GM19372 (cell line): ENCODE results near the gene ZZZ3.
A peak's percentile ranks its signal among the peaks of the same experiment; 100 is the strongest.
"Not testable (repeated sequence)": the region's sequence is repeated elsewhere in the genome, so short reads cannot be mapped to it uniquely, and the experiment has no call there.

Experiments used
- ATAC-seq: cut with Tn5 transposase; IDR thresholded peaks from one replicate; pipeline ENCODE4 v1.9.1; 2021; ENCODE audit warnings: mild to moderate bottlenecking, low read depth, moderate library complexity; ENCODE audit not compliant: unreplicated experiment

ZZZ3 gene

GRCh38 chr1:77682460-77683159 is at the start of gene ZZZ3:
Gene ZZZ3 (minus strand): TSS chr1:77682658. CDS start chr1:77633354, 49,304 bp downstream.
- ATAC-seq = peak; percentile 59

GRCh38 chr1:77732090-77732489 is 49.6 kb upstream of the ZZZ3 start:
- no peak for ATAC-seq

GRCh38 chr1:77725706-77726105 is 43.2 kb upstream of the ZZZ3 start:
- ATAC-seq = no peak

GRCh38 chr1:77718181-77718580 is 35.7 kb upstream of the ZZZ3 start:
- ATAC-seq = no peak

- ATAC-seq = no peak
Observed at GRCh38 chr1:77716065-77716464, 33.6 kb upstream of the ZZZ3 start.

DNA sequence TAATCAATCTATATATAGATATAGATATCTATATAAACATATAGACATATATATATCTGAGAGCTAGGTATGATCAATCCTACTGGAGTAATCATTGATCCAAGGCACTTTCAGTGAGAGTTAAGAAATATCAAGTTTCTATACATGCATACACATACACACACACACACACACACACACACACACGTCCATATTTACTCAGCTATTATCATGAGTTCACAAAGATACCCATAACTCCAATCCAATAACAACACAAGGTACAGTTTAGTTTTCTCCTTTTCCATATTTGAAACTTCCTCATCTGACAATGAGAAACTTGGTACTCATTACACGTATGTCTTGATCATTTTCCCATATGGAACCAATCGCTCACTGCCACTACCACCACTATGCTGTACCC is 27.3 kb upstream of the ZZZ3 start:
- ATAC-seq = no peak

- ATAC-seq = no peak
Observed at GRCh38 chr1:77706321-77706720, 23.9 kb upstream of the ZZZ3 start.

- ATAC-seq = no peak
Observed at GRCh38 chr1:77704736-77705135, 22.3 kb upstream of the ZZZ3 start.

DNA sequence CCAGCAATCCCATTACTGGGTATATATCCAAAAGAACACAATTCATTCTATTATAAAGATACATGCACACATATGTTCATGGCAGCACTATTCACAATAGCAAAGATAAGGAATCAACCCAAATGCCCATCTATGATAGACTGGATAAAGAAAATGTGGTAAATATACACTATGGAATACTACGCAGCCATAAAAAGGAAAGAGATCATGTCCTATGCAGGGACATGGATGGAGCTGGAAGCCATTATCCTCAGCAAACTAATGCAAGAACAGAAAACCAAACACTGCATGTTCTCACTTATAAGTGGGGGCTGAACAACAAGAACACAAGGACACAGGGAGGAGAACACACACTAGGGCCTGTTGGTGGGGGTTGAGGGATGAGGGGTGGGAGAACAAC is 17.2 kb upstream of the ZZZ3 start:
- ATAC-seq = not testable (repeated sequence)

- ATAC-seq = no peak
Observed at GRCh38 chr1:77697441-77697840, 15.0 kb upstream of the ZZZ3 start.

DNA sequence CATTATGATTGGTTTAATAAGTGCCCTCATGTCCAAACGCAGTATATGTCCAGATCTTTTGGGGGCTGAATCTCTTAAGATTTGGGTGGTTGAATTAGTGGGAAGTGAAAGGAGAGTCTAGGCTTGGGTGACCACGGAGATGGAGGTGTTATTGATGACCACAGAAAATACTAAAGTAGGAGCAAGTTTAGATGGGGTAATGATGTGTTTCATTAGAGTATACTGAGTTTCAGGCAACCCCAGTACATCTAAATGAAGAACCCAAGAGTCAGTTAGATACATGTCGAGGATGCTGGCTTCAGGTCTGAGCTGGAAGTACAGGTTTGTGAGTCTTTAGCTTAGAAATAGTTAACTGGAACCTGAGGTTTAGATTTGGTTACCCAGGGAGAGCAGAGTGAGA is 6.5 kb upstream of the ZZZ3 start:
- no peak for ATAC-seq

GRCh38 chr1:77687519-77687906 is 5.1 kb upstream of the ZZZ3 start:
- no peak for ATAC-seq

- no peak for ATAC-seq
Observed at GRCh38 chr1:77686796-77687518, 4.5 kb upstream of the ZZZ3 start.

DNA sequence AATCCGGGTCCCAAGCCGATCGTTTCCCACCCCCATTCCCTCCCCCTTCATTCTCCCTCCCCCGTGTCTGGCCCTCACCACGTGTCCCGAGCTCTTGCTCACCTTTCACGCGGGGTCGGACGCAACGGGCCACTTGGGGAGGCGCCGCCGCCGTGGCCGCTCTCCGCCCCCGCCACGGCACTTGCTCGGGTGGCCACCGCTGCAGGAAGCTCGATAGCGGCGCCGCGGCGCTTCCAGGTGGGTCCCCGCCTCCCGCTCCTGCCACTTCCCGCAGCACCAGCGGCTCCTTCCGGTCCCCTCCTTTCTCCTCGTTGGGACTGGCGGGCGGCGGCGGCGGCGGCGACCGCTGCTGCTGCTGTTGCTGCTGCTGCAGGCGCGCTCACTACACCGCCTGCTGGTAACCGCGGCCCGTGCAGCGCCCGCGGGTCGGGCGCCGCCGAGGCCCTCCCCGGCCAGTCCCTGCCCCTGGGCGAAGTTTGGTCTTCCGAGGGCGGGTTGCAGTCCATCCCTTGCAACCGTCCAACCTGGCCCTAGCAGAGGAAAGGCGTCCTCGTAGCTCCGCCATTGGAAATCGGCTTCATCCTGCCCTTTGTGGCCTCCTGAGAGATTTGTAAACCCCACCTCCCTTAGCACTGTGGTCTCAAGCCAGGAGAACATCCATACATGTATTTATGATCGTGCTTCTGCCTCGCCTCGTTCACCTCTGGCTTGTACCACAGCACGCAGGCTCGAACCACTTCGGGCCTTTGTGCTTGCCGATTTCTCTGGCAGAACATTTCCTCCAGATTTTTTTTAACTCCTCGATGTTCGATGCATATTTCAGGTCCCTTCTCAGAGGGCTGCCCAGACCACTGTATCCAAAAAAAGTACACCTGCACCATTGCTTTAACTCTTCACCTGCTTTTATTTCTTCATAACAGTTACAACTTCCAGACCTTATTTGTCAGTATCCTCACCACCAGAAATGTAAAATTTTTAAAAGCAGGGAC is 996 bp upstream of the ZZZ3 start:
- ATAC-seq = peak; percentile 73

DNA sequence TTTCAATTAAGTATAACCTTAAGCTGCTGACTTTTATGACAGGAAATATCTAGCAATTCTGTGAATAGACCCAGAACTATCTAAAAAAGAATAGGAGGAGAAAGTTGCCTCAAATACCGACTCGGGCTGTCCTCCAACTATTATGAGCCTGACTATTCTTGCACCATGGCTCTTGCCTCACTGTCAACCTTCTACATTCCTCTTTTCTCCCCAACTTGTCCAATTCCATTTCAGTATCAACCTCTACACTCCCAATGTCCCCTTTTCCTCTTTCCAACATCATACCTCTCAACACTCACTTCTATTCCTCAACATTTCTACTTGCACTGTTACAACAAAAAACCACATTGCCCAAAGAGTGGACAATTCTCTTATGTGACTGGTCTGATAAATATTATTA is 2.3 kb downstream of the ZZZ3 start:
- no peak for ATAC-seq

DNA sequence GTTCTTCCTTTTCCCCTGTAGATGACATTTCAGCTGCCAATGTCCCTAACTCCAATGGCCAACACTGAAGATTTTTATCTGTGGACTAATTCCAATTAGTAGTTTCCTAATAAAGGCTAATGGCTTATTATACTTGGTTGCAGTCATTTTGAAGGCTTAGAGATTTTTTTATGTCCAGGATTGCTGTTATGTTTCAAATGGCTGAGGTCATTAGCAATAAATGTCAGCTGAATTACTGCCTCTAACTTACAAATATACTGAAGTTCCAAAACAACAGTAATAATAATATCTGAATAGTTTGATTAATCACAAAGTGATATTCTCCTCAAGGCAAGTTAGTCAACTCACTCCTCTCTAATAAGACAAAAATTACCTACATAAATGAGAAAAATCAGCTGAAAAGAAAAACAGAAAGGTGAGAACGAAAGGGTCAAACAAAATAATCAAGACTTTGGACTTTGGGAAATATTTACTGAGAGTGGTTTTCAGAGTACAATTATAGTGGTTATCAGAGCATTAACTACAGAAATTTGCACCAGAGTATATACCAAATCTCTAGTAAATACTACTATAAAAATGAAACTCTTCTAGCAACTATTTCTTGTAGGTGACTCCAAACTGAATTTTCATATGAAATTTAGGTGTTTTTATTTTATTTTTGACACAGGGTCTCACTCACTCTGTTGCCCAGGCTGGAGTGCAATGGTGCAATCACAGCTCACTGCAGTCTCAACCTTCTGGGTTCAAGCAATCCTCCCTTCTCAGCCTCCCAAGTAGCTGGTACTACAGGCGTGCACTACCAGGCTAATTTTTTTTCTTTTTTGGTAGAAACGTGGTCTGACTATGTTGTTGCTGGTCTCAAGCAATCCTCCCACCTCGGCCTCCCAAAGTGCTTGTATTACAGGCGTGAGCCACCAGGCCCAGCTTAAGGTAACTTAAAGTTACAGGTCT is 3.5 kb downstream of the ZZZ3 start:
- ATAC-seq = no peak

- ATAC-seq = not testable (repeated sequence)
Observed at GRCh38 chr1:77674807-77675206, 7.7 kb downstream of the ZZZ3 start.

- no peak for ATAC-seq
Observed at GRCh38 chr1:77673716-77674355, 8.6 kb downstream of the ZZZ3 start.

GRCh38 chr1:77673030-77673429 is 9.4 kb downstream of the ZZZ3 start:
- ATAC-seq = no peak
